GM12872 (cell line): Measurements from ENCODE around the gene CSN2.

ENCODE experiments used
- CTCF ChIP-seq: IDR thresholded peaks from 3 replicates; pipeline ENCODE4 v1.5.1; 2011; ENCODE audit warnings: low read depth, mild to moderate bottlenecking, low read length, moderate library complexity; ENCODE audit not compliant: insufficient read depth

The CSN2 gene

DNA sequence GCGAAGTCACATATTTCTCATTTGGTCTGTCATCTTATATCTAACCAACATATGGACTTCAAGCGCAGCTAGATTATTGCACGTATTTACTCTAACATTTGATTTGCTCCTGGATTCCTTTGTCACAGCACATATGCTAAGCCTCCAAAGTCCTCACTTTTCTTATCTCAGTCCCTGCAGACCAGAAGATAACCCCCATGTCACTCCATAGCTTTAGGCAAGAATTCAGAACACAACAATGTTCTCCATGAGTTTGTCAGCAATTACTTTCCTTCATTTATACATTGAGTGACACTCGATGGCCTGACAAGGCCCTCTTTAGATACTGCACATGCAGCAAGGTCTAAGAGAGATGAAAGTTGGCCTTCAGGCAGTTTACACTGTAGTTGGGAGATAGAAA, 25.5 kb upstream of the CSN2 start:
- no peak for TF ChIP-seq CTCF

GRCh38 chr4:69986663-69987062, 21.1 kb upstream of the CSN2 start:
- TF ChIP-seq CTCF: no peak

GRCh38 chr4:69984030-69984443, 18.5 kb upstream of the CSN2 start:
- no peak for TF ChIP-seq CTCF

GRCh38 chr4:69977582-69977981, 12.1 kb upstream of the CSN2 start:
- no peak for TF ChIP-seq CTCF

- no peak for TF ChIP-seq CTCF
Observed at GRCh38 chr4:69974631-69975030, 9.1 kb upstream of the CSN2 start.

GRCh38 chr4:69970071-69970470, 4.5 kb upstream of the CSN2 start:
- no peak for TF ChIP-seq CTCF

GRCh38 chr4:69957209-69957608, 8.3 kb downstream of the CSN2 start:
- no peak for TF ChIP-seq CTCF

DNA sequence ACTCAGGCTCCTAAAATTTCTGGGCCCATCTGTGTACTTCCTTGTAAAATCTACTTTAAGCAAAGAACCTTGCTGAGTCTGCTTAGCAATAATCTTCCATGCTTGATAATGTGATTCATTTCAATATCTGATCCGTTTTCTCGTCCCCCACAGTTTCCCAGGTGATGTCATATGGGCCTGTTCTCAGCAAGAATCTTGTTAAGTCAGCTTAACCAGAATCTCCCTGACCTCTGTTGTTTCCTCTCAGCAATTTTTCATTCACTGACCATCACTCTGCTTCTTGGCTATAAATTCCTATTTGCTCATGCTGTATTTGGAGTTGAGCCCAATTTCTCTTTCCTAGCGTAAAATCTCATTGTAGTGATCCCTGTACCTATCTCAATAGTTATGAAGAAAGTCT, 13.9 kb downstream of the CSN2 start:
- TF ChIP-seq CTCF: no peak
